KMS-11 (cell line): ENCODE measurements around the gene ADGRD1.

Experiments used
- H2AFZ ChIP-seq: fragments of 200-600 bp; sonication (generic); 2 replicates; pipeline ENCODE4 v1.6.1; 2016; ENCODE audit warnings: antibody characterized with exemption, mixed run types, low read depth
- H3K27ac ChIP-seq: fragments of 200-600 bp; sonication (generic); 2 replicates; pipeline ENCODE4 v1.6.1; 2016; ENCODE audit warnings: mild to moderate bottlenecking, mixed run types
- H3K27me3 ChIP-seq: fragments of 200-600 bp; sonication (generic); 2 replicates; pipeline ENCODE4 v1.6.1; 2017; ENCODE audit warnings: mild to moderate bottlenecking, low read depth, mixed run types, moderate library complexity; ENCODE audit not compliant: insufficient read depth
- H3K36me3 ChIP-seq: fragments of 200-600 bp; sonication (generic); 2 replicates; pipeline ENCODE4 v1.6.1; 2017; ENCODE audit warnings: mild to moderate bottlenecking, mixed run types; ENCODE audit not compliant: insufficient read depth
- H3K4me1 ChIP-seq: fragments of 200-600 bp; sonication (generic); 2 replicates; pipeline ENCODE4 v1.6.1; 2016; ENCODE audit warnings: mild to moderate bottlenecking, low read depth, mixed run types; ENCODE audit not compliant: poor library complexity, severe bottlenecking
- H3K4me2 ChIP-seq: fragments of 200-600 bp; sonication (generic); 2 replicates; pipeline ENCODE4 v1.7.0; 2016; ENCODE audit warnings: mild to moderate bottlenecking, mixed run types
- H3K4me3 ChIP-seq: fragments of 200-600 bp; sonication (generic); IDR thresholded peaks from 2 replicates; pipeline ENCODE4 v1.6.1; 2017; ENCODE audit warnings: low read depth, low read length, mixed read lengths; ENCODE audit not compliant: insufficient read depth
- H3K79me2 ChIP-seq: fragments of 200-600 bp; sonication (generic); 2 replicates; pipeline ENCODE4 v1.6.1; 2016; ENCODE audit warnings: low read depth, mixed run types; ENCODE audit not compliant: insufficient read depth
- H3K9ac ChIP-seq: fragments of 200-600 bp; sonication (generic); 2 replicates; pipeline ENCODE4 v1.6.1; 2016; ENCODE audit warnings: mild to moderate bottlenecking, mixed run types
- H4K20me1 ChIP-seq: fragments of 200-600 bp; sonication (generic); 2 replicates; pipeline ENCODE4 v1.6.1; 2016; ENCODE audit warnings: mild to moderate bottlenecking, mixed run types; ENCODE audit not compliant: insufficient read depth
- CTCF ChIP-seq: fragments of 200-600 bp; sonication (generic); conservative IDR thresholded peaks from 2 replicates; pipeline ENCODE4 v1.6.1; 2017; ENCODE audit warnings: low read depth, mild to moderate bottlenecking, antibody characterized with exemption, low read length, moderate library complexity, mixed read lengths

ADGRD1 gene

GRCh38 chr12:131140069-131140435 is 186.3 kb downstream of the ADGRD1 start:
- Histone ChIP-seq H3K36me3 (no peaks in the 10 kb centered on the region), H3K27me3 (no peaks in the 10 kb centered on the region), H3K4me3 (no peak overlapping the region), H3K4me1 (no peaks in the 10 kb centered on the region), H3K27ac (no peak overlapping the region), H3K79me2 (no peaks in the 10 kb centered on the region), H3K4me2 (no peak overlapping the region), H2AFZ (no peak overlapping the region), H4K20me1 (no peaks in the 10 kb centered on the region), H3K9ac (no peak overlapping the region)
- no peak for TF ChIP-seq CTCF

- H3K4me3 ChIP-seq, result no peak overlapping the region
- H2AFZ ChIP-seq, result no peak overlapping the region
- H3K9ac ChIP-seq, result no peak overlapping the region
- no peak for TF ChIP-seq CTCF
- H3K27ac ChIP-seq, result no peak overlapping the region
- H3K4me2 ChIP-seq, result no peak overlapping the region
- no peaks in the 10 kb centered on the region for H4K20me1 ChIP-seq
- no peaks in the 10 kb centered on the region for H3K36me3 ChIP-seq
- no peaks in the 10 kb centered on the region for H3K27me3 ChIP-seq
- no peaks in the 10 kb centered on the region for H3K4me1 ChIP-seq
- H3K79me2 ChIP-seq, result no peaks in the 10 kb centered on the region
Measured at GRCh38 chr12:131140697-131141096, 187.0 kb downstream of the ADGRD1 start.

GRCh38 chr12:131141514-131141913 is 187.8 kb downstream of the ADGRD1 start:
- H3K79me2 ChIP-seq, result no peaks in the 10 kb centered on the region
- TF ChIP-seq CTCF, result no peak

GRCh38 chr12:131142891-131143657 is 189.4 kb downstream of the ADGRD1 start:
- H3K27me3 ChIP-seq, result no peaks in the 10 kb centered on the region
- no peak overlapping the region for H3K27ac ChIP-seq
- no peak overlapping the region for H2AFZ ChIP-seq
- no peak for TF ChIP-seq CTCF
- H3K79me2 ChIP-seq, result no peaks in the 10 kb centered on the region
- no peak overlapping the region for H3K4me3 ChIP-seq
- H3K9ac ChIP-seq, result no peak overlapping the region
- no peak overlapping the region for H3K4me2 ChIP-seq
- H4K20me1 ChIP-seq, result no peaks in the 10 kb centered on the region
- no peaks in the 10 kb centered on the region for H3K36me3 ChIP-seq
- H3K4me1 ChIP-seq, result no peaks in the 10 kb centered on the region

More at GRCh38 chr12:131141514-131141913, 187.8 kb downstream of the ADGRD1 start:
- H3K4me3 ChIP-seq, result no peak overlapping the region
- H3K9ac ChIP-seq, result no peak overlapping the region
- H3K27me3 ChIP-seq, result no peaks in the 10 kb centered on the region
- H2AFZ ChIP-seq, result no peak overlapping the region
- H3K4me1 ChIP-seq, result no peaks in the 10 kb centered on the region
- H4K20me1 ChIP-seq, result no peaks in the 10 kb centered on the region
- H3K36me3 ChIP-seq, result no peaks in the 10 kb centered on the region
- H3K27ac ChIP-seq, result no peak overlapping the region
- H3K4me2 ChIP-seq, result no peak overlapping the region
